ENCODE results near the gene KIF9. TPM values are rescaled to one million over a fixed set of nuclear protein-coding genes. Genes with fewer than 3 reads are reported as not detected.

KIF9 gene
- total RNA-seq, 2 experiments from 2014 or later, result 8.0 to 9.2 TPM

GRCh38 chr3:47228088-47228487, 54.5 kb downstream of the KIF9 start:
- Histone ChIP-seq H3K36me3 (ENCODE audit: insufficient read depth, low read length) (no peaks in the 10 kb centered on the region), H3K4me3 (ENCODE audit: low read length) (no peak overlapping the region), H3K9me3 (ENCODE audit: control insufficient read depth in 1 of 2, insufficient read depth in 1 of 2, low read length in 2 of 2) (no peaks in the 10 kb centered on the region), H3K27me3 (ENCODE audit: control insufficient read depth in 1 of 2, insufficient read depth in 2 of 2, low read length in 2 of 2) (no peaks in the 10 kb centered on the region), H3K4me1 (ENCODE audit: insufficient read depth, low read length) (no peaks in the 10 kb centered on the region), H3K27ac (ENCODE audit: low read depth in 1 of 2, low read length in 2 of 2) (no peak overlapping the region)
- Mint-ChIP-seq H3K9me3 (no peaks in the 10 kb centered on the region), H3K4me1 (ENCODE audit: low read depth) (no peaks in the 10 kb centered on the region), H3K27ac (no peak overlapping the region), H3K36me3 (ENCODE audit: low read depth) (no peaks in the 10 kb centered on the region), H3K4me3 (no peak overlapping the region), H3K27me3 (no peaks in the 10 kb centered on the region)
- POLR2A ChIA-PET, result interaction anchor here (1.0 kb wide), 1 partner anchor 276 kb away, joined by 3 read pairs; no protein-coding TSS in a partner anchor
- TF ChIP-seq CTCF (IDR thresholded peaks at IDR 0.05), result no peak
- CTCF ChIA-PET, result interaction anchor here (1.2 kb wide), 1 partner anchor 96 kb away, joined by 4 read pairs; no protein-coding TSS in a partner anchor
- no peak for DNase-seq
- intact Hi-C loops (cut with DNase I, micrococcal nuclease), result no loop called here
- ATAC-seq (ENCODE audit: poor library complexity), result no peak

GRCh38 chr3:47227678-47228077, 54.9 kb downstream of the KIF9 start:
- ATAC-seq (ENCODE audit: poor library complexity), result no peak
- Mint-ChIP-seq H3K27me3 (no peaks in the 10 kb centered on the region), H3K36me3 (ENCODE audit: low read depth) (no peaks in the 10 kb centered on the region), H3K4me1 (ENCODE audit: low read depth) (no peaks in the 10 kb centered on the region), H3K4me3 (no peak overlapping the region), H3K9me3 (no peaks in the 10 kb centered on the region), H3K27ac (no peak overlapping the region)
- intact Hi-C loops (cut with DNase I, micrococcal nuclease), result no loop called here
- ChIA-PET POLR2A (interaction anchor here (1.0 kb wide), 1 partner anchor 275 kb away, joined by 3 read pairs; no protein-coding TSS in a partner anchor), CTCF (interaction anchor here (0.6 to 1.2 kb wide), 2 partner anchors 96 to 207 kb away, joined by 3 to 4 read pairs; no protein-coding TSS in a partner anchor)
- Histone ChIP-seq H3K27me3 (ENCODE audit: control insufficient read depth in 1 of 2, insufficient read depth in 2 of 2, low read length in 2 of 2) (no peaks in the 10 kb centered on the region), H3K36me3 (ENCODE audit: insufficient read depth, low read length) (no peaks in the 10 kb centered on the region), H3K27ac (ENCODE audit: low read depth in 1 of 2, low read length in 2 of 2) (no peak overlapping the region), H3K4me1 (ENCODE audit: insufficient read depth, low read length) (no peaks in the 10 kb centered on the region), H3K9me3 (ENCODE audit: control insufficient read depth in 1 of 2, insufficient read depth in 1 of 2, low read length in 2 of 2) (no peaks in the 10 kb centered on the region), H3K4me3 (ENCODE audit: low read length) (no peak overlapping the region)
- DNase-seq, result peak in 1 of 14 experiments; percentile 29
- no peak for TF ChIP-seq CTCF (IDR thresholded peaks at IDR 0.05)

- CTCF ChIA-PET, result no interaction called here
- Histone ChIP-seq H3K27ac (ENCODE audit: low read depth in 1 of 2, low read length in 2 of 2) (no peak overlapping the region), H3K27me3 (ENCODE audit: control insufficient read depth in 1 of 2, insufficient read depth in 2 of 2, low read length in 2 of 2) (no peaks in the 10 kb centered on the region), H3K9me3 (ENCODE audit: control insufficient read depth in 1 of 2, insufficient read depth in 1 of 2, low read length in 2 of 2) (no peaks in the 10 kb centered on the region), H3K36me3 (ENCODE audit: insufficient read depth, low read length) (no peaks in the 10 kb centered on the region), H3K4me3 (ENCODE audit: low read length) (no peak overlapping the region), H3K4me1 (ENCODE audit: insufficient read depth, low read length) (no peaks in the 10 kb centered on the region)
- DNase-seq, result peak in 2 of 14 experiments; percentile 2 to 25
- no peaks in the 10 kb centered on the region for H3K36me3 Mint-ChIP-seq (ENCODE audit: low read depth)
- no peak for ATAC-seq (ENCODE audit: poor library complexity)
- no peaks in the 10 kb centered on the region for H3K4me1 Mint-ChIP-seq (ENCODE audit: low read depth)
- TF ChIP-seq CTCF (IDR thresholded peaks at IDR 0.05), result no peak
- POLR2A ChIA-PET, result no interaction called here
- H3K27ac Mint-ChIP-seq, result no peak overlapping the region
- H3K9me3 Mint-ChIP-seq, result no peaks in the 10 kb centered on the region
- no peaks in the 10 kb centered on the region for H3K27me3 Mint-ChIP-seq
- intact Hi-C loops (cut with DNase I, micrococcal nuclease), result no loop called here
- H3K4me3 Mint-ChIP-seq, result no peak overlapping the region
These were observed 57.2 kb downstream of the KIF9 start for GRCh38 chr3:47225310-47225906.

Measured in CD4-positive, alpha-beta T cell (primary cell).